CD1c-positive myeloid dendritic cell (primary cell): ENCODE results near the gene CCDC116.
"Not testable (repeated sequence)": the region's sequence is repeated elsewhere in the genome, so short reads cannot be mapped to it uniquely, and the experiment has no call there.

Source experiments
- DNase-seq: peaks from one replicate; pipeline ENCODE4 v3.0.0-alpha.2; 2016; ENCODE audit errors: extremely low spot score

Gene CCDC116

DNA sequence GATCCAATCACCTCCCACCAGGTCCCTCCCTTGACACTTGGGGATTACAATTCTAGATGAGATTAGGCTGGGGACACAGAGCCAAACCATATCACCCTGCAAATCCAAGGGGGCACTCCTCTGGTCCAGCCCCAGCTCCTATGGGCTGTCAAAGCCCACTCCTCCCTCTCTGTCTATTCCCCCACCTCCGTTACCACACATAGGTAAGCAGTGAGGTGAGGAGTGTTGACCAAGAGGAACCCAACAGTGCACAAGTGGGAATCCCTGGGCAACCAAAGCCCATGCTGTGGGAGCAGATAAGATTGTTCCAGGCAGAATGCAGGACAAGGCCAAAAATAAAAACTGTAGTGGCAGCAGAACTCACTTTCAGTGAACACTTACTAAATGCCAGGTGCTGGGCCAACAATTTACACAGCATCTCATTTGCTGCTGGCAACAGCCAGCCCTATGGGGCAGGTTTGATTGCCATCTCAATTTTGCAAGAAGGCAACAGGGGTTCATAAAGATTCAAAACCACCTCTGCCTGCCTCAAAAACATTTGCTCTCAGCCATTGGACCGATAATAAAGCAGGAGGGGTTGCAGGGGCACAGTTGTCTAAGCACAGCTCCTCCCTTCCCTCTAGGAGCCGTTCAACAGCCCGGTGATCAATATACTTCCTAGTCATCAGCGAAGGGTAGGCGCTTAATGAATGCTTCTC, 18.4 kb downstream of the CCDC116 start:
- no peak for DNase-seq

DNA sequence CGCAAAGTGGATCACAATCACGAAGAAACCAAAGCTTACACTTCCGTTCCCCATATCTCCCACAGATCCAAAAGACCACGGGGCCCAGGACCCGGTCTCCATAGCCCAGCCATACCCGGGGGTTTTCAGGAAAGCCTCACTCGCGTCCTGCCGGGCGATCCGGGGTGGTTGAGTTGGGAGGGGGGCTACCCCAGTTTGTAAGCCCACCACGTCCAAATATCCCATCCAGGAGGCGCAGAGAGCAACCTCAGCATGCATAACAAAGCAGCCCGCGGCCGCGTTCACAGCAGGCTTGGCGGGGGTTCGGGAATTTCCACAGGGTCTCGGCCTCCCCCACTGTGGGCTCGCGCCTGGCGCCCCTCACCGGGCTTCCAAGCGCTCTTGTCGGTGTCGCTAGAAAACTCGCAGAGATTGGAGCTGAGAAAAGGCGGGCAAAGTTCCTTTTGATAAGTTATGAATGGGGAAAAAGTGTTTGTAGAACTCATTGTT, 19.0 kb downstream of the CCDC116 start:
- peak; percentile 25 for DNase-seq

DNA sequence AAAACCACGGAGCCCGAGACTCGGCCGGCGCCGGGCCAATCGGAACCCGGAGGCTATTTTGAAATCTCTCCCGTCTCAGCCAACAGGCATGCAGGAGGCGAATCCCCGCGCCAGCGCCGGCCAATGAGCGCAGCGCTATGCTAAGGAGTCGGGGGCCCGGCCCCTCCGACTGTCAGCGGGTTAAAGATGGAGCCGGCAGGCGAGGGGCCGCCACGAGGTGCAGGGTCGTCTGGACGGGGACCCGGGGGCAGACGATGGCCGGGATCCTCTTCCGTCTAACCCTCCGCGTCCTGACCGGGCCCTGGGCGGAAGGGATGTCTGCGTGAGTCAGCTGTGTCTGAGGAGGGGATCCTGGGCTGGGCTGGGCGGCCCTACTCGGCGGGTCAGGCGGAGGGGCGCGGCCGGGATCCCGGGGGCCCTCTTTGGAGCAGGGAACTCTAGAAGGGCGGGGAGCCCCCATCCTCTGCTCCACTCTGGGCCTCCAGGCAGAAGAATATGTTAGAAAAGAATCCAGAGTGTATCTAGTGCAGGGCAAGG, 19.5 kb downstream of the CCDC116 start:
- DNase-seq: peak; percentile 92

DNA sequence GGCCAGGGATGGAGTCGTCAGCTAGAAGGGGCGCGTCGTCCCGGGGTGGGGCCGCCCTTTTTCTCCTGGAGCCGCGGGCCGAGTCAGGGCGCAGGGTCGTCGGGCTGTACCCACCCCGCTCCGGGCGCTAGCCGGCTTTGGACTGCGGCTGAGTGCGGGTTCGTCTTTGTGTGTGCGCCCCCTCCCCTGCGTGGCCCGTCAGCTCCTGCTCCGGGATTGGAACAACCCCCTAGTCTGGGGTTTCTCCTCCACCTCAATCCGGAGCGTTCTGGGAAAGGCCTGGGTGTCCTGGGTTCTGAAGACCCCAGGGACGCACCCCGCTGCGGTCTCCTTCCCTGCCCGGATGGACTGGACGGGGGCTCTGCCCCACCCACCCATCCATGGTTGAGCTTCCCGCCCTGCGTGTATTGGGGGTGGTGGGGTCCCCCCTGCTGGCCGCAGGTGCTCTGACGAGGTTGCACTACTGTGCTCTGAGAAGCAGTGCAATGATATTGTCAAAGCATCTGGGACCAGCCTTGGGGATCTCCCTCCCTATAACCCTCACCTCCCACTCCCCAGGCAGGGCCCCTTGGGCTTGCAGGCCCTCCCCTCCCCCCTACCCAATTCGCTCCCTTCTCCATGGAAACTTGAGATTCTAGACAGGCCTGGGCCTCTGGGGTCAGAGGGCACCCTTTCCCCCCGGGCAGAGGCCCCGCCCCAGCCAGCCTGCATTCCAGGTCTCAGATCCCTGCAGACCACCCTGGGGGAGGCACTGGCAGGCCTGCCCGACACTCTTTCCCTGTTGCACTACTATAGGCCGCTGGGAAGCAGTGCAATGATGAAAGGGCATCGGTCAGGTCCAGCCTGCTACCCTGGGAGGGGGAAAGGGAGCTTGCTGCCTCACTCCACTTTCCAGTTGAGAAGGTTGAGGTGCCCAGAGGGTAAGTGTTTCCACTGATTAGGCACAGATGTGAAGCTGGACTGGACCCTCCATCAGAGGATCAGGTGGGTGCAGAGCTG, 20.3 kb downstream of the CCDC116 start:
- DNase-seq: no peak

DNA sequence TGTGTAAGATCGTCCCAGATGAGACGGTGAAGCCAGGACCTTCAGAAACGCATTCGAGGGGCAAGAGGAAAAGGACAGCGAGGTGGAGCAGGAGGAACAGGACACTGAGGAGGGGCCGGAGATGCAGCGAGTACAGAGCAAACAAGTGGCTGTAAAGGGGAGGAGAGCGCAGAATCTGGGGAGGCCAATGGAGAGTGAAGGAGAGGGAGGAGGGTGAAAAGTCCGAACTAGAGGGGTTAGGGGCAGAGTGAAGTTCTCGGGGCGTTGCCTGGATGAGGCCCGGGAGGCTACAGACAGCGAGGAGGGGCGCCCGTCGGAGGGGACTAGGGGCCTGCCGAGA, 24.4 kb downstream of the CCDC116 start:
- DNase-seq: no peak

DNA sequence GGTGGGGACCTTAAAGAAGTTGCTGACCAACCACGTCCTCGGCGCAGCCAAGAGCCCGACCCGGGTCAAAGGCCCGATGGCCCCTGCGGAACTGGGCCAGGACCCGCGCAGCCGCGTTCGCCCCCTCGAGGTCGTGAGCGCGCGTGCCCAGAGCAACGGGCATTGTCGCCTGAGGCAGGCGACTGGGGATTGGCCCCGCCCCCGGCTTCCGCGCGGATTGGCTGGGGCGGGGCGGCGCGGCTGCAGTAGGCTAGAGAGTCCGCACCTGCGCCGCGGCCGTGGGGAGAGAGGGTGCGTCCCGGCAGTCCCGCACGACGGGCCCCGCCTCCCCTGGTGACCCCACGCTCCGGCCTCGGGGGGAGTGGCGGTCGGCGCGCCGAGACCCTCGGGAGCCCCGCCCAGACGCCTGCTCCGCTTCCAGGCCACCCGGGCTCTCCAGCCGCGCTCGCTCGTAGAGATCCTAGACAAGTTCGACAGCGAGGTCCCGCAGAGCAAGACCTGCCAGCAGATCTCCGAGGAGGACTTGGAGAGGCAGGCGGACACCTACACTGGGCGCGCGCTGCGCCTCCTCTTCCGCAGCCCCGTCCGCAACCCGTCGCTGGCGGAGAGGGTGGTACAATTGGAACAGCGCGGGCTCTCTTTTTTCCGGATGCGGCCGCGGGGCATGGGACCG, 24.9 kb downstream of the CCDC116 start:
- peak; percentile 88 for DNase-seq

DNA sequence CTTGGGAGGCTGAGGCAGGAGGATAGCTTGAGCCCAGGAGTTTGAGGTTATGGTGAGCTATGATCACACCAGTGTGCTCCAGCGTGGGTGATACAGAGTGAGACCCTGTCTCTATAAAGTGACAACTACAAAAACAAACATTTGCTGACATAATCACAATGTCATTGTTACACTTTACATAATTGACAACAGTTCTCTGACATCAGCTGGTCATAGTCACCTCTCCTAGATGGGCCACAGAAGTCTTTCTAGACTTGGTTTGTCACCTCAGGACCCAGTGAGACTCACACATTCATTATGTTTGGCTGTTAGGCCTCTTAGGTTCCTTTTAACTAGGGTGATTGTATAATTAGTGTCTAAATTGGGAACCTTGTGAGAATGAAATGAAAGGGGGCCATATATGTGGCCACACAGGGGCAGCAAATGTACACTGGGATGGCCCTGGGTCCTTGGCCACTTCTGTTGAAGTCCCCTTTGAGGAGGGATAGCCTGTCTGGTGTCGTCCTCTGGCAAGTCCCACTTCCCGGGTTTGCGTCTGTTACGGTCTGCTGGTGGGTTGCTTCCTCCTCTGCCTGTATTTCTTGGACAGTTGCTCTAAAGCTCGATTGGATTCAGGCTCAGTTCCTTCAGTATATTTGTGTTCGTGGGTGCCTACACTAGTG, 27.4 kb downstream of the CCDC116 start:
- DNase-seq: no peak

DNA sequence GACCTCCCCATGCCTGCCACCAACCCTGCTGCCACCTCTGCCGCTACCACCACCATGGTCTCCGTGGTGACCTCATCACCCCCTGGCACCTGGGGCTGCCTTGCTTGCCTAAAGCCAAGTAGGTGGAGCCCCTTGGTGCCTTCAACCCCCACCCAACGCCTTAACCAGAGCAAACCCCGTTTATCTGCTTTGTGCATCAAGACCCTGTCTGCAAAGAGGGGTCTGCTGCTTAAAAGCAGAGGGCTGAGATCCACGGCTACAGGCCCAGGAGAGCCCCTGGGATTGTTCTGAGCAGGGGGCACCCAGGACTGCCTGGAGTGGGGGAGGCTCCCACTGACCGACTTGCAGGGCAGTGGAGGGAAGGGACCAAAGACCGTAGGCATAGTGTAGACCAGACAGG, 28.3 kb downstream of the CCDC116 start:
- no peak for DNase-seq

DNA sequence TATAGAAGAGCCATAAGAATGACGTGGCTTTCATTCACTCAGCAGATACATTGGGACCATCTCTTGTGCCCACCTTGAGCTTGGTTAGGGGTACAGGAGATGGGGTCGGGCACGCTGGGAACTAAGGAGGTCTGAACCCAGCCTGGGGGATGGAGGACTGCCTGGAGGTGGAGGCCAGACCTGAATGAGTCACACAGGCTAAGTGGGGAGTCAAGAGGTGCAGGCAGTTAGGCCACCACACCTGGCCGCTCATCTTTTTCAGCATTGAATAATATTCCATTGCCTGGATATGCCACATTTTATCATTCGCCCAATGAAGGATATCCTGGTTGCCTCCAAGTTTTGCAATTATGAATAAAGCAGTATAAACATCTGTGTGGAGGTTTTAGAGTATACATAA, 29.4 kb downstream of the CCDC116 start:
- no peak for DNase-seq

DNA sequence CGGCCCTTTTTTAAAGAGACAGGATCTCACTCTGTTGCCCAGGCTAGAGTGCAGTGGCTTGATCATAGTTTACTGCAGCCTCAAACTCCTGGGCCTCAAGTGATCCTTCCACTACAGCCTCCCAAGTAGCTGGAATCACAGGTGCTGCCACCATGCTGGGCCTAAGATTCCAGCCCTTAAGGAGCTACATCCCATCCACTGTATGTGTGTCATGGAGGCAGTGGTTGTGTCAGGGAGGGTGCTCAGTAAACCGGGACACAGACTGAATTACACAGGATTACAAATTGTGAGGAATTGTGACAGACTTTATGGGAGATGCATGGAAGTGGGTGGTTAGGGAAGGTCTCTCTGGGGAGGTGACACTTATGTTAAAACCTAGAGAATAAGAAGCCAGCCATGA, 31.2 kb downstream of the CCDC116 start:
- DNase-seq: no peak

DNA sequence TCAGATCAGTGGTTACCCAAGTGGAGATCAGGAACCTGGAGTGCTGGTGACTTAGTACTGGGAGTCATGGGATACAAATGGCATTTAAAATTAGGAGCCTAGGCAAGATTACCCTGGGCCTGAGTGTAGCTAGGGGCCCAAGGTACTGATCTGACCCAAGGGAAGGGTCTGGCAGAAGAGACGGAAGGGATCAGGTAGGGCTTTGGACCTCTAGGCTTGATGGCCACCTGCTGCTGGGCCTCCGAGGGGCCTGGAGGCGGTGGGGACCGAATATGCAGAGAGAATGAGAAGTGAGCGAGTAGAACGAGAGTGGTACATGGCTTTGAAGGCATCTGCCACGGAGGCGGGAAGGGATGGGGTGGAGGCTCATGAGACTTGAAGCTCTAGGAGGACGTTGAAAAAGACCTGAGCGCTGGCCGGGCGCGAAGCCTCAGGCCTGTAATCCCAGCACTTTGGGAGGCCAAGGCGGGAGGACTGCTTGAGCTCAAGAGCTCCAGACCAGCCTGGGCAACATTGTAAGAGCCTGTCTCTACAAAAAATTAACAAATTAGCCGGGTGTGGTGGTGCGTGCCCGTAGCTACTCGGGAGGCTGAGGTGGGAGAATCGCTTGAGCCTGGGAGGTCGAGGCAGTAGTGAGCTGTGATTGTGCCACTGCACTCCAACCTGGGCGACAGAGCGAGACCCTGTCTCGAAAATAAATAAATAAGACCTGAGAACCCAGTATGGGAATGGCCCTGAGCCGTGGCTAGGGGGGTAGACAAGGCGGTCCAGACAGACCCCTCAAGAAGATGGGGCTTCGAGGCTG, 32.7 kb downstream of the CCDC116 start:
- no peak for DNase-seq

DNA sequence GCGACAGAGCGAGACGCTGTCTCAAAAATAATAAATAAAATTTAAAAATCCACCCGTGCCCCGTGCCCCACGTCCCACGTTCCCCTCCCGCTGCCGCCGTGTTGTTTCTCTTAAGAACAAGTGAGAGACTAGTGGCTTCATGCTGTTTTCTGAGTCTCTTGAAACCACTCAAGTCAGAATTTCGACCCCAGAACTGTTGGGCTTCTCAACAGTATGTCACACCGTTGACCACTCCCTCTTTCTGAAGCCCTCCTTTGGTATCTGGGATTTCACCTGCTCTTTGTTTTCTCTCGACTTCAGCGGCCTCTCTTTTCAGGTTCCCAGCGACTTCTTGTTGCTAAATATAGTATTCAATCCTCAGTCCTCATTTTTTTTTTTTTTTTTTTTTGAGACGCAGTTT, 34.2 kb downstream of the CCDC116 start:
- DNase-seq: no peak

DNA sequence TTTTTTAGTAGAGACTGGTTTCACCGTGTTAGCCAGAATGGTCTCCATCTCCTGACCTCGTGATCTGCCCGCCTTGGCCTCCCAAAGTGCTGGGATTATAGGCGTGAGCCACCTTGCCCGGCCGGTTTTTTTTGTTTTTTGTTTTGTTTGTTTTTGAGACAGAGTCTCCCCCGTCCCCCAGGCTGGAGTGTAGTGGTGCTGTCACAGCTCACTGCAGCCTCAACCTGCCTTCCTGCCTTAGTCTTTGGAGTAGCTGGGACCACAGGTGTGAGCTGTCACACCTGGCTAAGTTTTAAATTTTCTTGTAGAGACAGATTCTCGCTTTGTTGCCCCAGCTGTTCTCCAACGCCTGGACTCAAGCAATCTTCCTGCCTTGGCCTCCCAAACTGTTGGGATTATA, 36.5 kb downstream of the CCDC116 start:
- no peak for DNase-seq

DNA sequence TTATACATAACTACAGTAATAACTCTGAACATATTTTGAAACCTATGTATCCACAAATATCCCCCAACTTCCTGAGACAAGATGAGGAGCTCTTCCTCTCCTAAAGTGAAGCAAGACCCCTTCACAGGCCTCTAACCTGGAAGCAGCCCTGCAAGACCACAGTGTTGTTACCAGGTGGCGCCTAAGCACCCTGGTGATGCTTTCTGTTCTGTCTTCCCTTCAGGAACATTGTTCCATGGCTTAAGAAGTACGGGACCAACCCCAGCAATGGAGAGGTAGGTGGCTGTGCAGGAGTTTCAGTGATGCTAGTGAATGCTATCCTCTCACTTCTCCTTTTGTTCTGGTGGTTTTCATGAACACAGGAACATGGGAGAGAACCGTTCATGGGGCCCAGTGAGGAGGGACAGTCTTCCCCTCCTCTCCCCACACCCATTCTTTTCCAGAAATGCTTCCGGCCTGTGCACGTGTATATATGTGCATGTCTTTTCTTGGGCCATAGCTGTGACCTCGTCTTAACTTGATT, 39.6 kb downstream of the CCDC116 start:
- no peak for DNase-seq

DNA sequence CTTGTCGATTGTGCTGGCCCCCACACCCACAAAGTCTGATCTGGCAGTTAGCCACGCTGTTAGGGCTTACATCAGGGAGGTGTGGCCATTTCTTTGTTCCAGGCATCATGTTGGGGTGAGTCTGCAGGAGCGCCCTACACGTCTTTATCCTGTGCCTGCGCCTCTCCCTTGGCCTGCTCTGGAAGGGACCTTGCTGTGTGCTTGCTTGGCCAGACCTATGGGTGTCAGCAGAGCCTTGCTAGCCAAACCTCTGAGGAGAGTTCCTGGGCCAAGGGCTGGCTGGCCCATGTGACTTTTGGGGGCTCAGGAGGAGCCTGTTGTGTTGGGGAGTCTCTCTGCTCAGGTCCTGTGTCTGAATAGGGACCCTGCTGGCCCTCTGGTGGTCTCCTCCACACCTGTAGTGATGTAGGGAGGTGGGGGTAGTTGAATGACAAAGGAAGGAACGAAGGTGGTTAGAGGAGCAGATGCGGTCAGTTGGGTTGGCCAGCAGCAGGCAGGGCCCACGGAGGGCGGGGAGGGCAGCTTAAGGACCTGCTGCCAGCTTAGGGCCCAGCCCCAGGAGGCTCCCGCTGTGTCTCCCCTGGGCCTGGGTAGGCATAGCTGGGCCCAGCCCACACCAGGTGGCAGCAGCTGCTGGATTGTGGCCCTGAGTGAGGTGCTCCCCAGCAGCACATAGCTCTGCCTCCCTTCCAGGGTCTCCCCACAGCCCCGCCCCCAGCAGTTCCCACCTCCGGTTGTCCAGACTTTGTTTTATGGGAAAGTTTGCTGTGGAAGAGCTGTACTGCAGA, 41.2 kb downstream of the CCDC116 start:
- DNase-seq: no peak

DNA sequence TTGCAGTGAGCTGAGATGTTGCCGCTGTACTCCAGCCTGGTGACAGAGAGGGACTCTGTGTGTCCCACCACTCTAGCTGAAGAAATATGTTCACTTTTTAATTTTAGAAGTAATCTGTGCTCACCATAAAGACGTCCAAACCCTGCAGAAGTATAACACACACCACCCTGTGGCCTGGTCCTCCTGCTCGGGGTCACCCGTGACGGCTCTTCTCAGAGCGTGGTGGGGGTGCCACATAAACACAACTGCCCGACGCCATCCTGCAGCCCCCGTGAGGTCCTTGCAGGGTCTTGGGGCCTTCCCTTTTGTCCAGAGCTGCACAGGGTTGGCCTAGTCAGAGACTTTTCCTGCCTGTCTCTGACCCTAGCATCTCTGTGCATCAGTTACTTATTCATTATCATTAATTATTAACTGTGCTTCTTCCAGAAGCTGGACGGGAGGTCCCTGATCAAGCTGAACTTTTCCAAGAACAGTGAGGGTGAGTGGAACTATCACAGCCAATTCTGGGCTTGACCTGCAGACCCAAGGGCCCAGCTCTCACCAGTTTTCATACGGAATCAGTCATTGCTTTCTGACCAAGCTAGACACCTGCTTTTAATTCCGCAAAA, 42.2 kb downstream of the CCDC116 start:
- no peak for DNase-seq

DNA sequence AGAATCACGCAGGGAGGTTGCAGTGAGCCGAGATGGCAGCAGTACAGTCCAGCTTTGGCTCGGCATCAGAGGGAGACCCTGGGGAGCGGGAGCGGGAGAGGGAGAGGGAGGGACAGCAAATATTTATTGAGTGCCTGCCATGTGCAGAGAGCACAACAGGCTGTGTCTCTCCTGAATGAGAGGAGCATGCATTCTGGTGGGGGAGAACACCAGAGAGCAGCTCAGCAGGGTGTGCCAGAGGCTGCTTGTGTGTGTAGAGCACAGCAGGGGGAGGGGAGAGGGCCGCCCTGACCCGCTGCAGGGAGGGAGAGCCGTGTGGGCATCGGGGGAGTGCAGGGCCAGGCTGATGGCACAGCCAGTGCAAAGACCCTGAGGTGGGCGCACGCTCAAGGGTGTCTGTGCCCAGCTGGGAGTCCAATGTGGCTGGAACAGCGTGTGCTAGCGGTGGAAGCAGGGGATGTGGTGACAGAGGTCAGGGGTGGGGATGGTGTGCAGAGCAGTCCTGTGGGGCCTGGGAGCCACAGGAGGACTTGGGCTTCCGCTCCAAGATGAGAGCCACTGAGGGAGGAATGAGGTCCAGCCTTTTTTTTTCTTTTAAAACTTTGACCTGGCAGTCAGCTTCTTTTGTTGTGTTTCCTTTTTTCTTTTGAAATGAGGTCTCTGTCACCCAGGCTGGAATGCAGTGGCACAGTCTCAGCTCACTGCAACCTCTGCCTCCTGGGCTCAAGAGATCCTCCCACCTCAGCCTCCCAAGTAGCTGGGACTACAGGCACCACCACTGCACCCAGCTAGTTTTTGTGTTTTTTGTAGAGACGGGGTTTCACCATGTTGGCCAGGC, 45.3 kb downstream of the CCDC116 start:
- DNase-seq: no peak

DNA sequence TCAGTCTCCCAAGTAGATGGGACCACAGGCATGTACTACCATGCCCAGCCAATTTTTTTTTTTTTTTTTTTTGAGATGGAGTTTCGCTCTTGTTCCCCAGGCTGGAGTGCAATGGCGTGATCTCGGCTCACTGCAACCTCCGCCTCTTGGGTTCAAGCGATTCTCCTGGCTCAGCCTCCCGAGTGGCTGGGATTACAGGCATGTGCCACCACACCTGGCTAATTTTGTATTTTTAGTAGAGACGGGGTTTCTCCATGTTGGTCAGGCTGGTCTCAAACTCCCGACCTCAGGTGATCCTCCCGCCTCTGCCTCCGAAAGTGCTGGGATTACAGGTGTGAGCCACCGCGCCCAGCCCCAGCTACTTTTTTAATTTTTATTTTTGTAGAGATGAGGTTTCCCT, 46.3 kb downstream of the CCDC116 start:
- not testable (repeated sequence) for DNase-seq
